HEK293 (cell line): ENCODE data around the gene DACT3.
A peak's percentile ranks its signal among the peaks of the same experiment; 100 is the strongest.

Source experiments
- CTCF ChIA-PET: fragments of 350-600 bp; formaldehyde crosslinking; extraction: SDS; loops from one replicate; lab custom pipeline; 2021; ENCODE audit warnings: antibody characterized with exemption; lab: Yijun Ruan, JAX
- POLR2A ChIA-PET: fragments of 300-600 bp; formaldehyde crosslinking; extraction: SDS; loops from one replicate; lab custom pipeline; 2020; ENCODE audit warnings: antibody characterized with exemption, inconsistent platforms; lab: Yijun Ruan, JAX
- H3K27ac ChIP-seq: fragments of 200-500 bp; sonication (Bioruptor generic); 2 replicates; pipeline ENCODE4 v1.5.1; 2014; ENCODE audit warnings: low read depth, low read length, control low read depth, inconsistent platforms; ENCODE audit errors: extremely low read depth
- H3K36me3 ChIP-seq, 2 experiments: fragments of 200-500 bp in 1 of 2; sonication (Bioruptor generic) in 1 of 2; 1 replicate in 1 of 2; 2 replicates in 1 of 2; pipeline ENCODE4 v1.5.1; 2014 to 2017; ENCODE audit warnings: inconsistent platforms in 2 of 2, low read length in 2 of 2; ENCODE audit not compliant: control insufficient read depth in 2 of 2, insufficient read depth in 1 of 2
- H3K4me1 ChIP-seq: fragments of 200-500 bp; sonication (Bioruptor generic); 2 replicates; pipeline ENCODE4 v1.5.1; 2014; ENCODE audit warnings: mild to moderate bottlenecking, low read length, inconsistent platforms; ENCODE audit not compliant: control insufficient read depth, insufficient read depth
- H3K4me3 ChIP-seq: 2 replicates; pipeline ENCODE4 v1.5.1; 2011; ENCODE audit warnings: low read depth, mild to moderate bottlenecking, control low read depth, low read length, moderate library complexity
- H3K9me3 ChIP-seq: fragments of 200-500 bp; sonication (Bioruptor generic); 2 replicates; pipeline ENCODE4 v1.5.1; 2014; ENCODE audit warnings: low read depth, low read length, inconsistent platforms; ENCODE audit not compliant: control insufficient read depth, insufficient read depth
- BCL6B ChIP-seq: fragments of 450-650 bp; formaldehyde crosslinking; IDR thresholded peaks from 2 replicates; pipeline ENCODE4 v1.5.1; 2017; ENCODE audit warnings: missing biosample characterization, missing genetic modification characterization
- EGR2 ChIP-seq: fragments of 450-650 bp; formaldehyde crosslinking; IDR thresholded peaks from 2 replicates; pipeline ENCODE4 v1.5.1; 2016; ENCODE audit warnings: low read depth, missing biosample characterization, missing genetic modification characterization
- GLIS1 ChIP-seq: fragments of 450-650 bp; formaldehyde crosslinking; IDR thresholded peaks from 2 replicates; pipeline ENCODE4 v1.5.1; 2016; ENCODE audit warnings: missing biosample characterization, missing genetic modification characterization
- KLF1 ChIP-seq: fragments of 450-650 bp; formaldehyde crosslinking; IDR thresholded peaks from 2 replicates; pipeline ENCODE4 v1.5.1; 2016; ENCODE audit warnings: missing biosample characterization, missing genetic modification characterization
- OSR2 ChIP-seq: fragments of 450-650 bp; formaldehyde crosslinking; IDR thresholded peaks from 2 replicates; pipeline ENCODE4 v1.5.1; 2016; ENCODE audit warnings: missing biosample characterization, missing genetic modification characterization
- PRDM10 ChIP-seq: fragments of 450-650 bp; formaldehyde crosslinking; IDR thresholded peaks from 2 replicates; pipeline ENCODE4 v1.5.1; 2016; ENCODE audit warnings: missing biosample characterization, missing genetic modification characterization
- SP3 ChIP-seq: fragments of 450-650 bp; formaldehyde crosslinking; IDR thresholded peaks from 2 replicates; pipeline ENCODE4 v1.5.1; 2016; ENCODE audit warnings: missing biosample characterization, missing genetic modification characterization
- ZBTB17 ChIP-seq: fragments of 450-650 bp; formaldehyde crosslinking; IDR thresholded peaks from 2 replicates; pipeline ENCODE4 v1.5.1; 2016; ENCODE audit warnings: missing biosample characterization, missing genetic modification characterization
- ZBTB20 ChIP-seq: fragments of 450-650 bp; formaldehyde crosslinking; IDR thresholded peaks from 2 replicates; pipeline ENCODE4 v1.5.1; 2016; ENCODE audit warnings: missing biosample characterization, missing genetic modification characterization
- ZBTB26 ChIP-seq: fragments of 450-650 bp; formaldehyde crosslinking; optimal IDR thresholded peaks from 2 replicates; pipeline ENCODE3; 2016; ENCODE audit warnings: missing biosample characterization, mild to moderate bottlenecking, missing genetic modification characterization
- ZNF211 ChIP-seq: fragments of 450-650 bp; formaldehyde crosslinking; IDR thresholded peaks from 2 replicates; pipeline ENCODE4 v1.5.1; 2016; ENCODE audit warnings: low read depth, missing biosample characterization, missing genetic modification characterization
- ZNF248 ChIP-seq: fragments of 450-650 bp; formaldehyde crosslinking; IDR thresholded peaks from 2 replicates; pipeline ENCODE4 v1.5.1; 2017; ENCODE audit warnings: missing biosample characterization, missing genetic modification characterization
- ZNF311 ChIP-seq: fragments of 450-650 bp; formaldehyde crosslinking; IDR thresholded peaks from 2 replicates; pipeline ENCODE4 v1.5.1; 2017; ENCODE audit warnings: missing biosample characterization, missing genetic modification characterization, borderline replicate concordance
- ZNF335 ChIP-seq: fragments of 450-650 bp; formaldehyde crosslinking; conservative IDR thresholded peaks from 2 replicates; pipeline ENCODE4 v1.5.1; 2016; ENCODE audit warnings: missing biosample characterization, missing genetic modification characterization
- ZNF366 ChIP-seq: fragments of 450-650 bp; formaldehyde crosslinking; conservative IDR thresholded peaks from 2 replicates; pipeline ENCODE4 v1.5.1; 2016; ENCODE audit warnings: missing biosample characterization, missing genetic modification characterization
- ZNF416 ChIP-seq: fragments of 450-650 bp; formaldehyde crosslinking; IDR thresholded peaks from 2 replicates; pipeline ENCODE4 v1.5.1; 2016; ENCODE audit warnings: missing biosample characterization, missing genetic modification characterization
- ZNF558 ChIP-seq: fragments of 450-650 bp; formaldehyde crosslinking; IDR thresholded peaks from 2 replicates; pipeline ENCODE4 v1.5.1; 2016; ENCODE audit warnings: missing biosample characterization, missing genetic modification characterization
- ZNF624 ChIP-seq: fragments of 450-650 bp; formaldehyde crosslinking; IDR thresholded peaks from 2 replicates; pipeline ENCODE4 v1.5.1; 2017; ENCODE audit warnings: missing biosample characterization, missing genetic modification characterization
- ZNF629 ChIP-seq: fragments of 450-650 bp; formaldehyde crosslinking; IDR thresholded peaks from 2 replicates; pipeline ENCODE4 v1.5.1; 2017; ENCODE audit warnings: missing biosample characterization, missing genetic modification characterization
- ZNF639 ChIP-seq: fragments of 450-650 bp; formaldehyde crosslinking; IDR thresholded peaks from 2 replicates; pipeline ENCODE4 v1.5.1; 2016; ENCODE audit warnings: missing biosample characterization, missing genetic modification characterization
- ZNF660 ChIP-seq: fragments of 450-650 bp; IDR thresholded peaks from 2 replicates; pipeline ENCODE4 v1.5.1; 2018; ENCODE audit warnings: missing biosample characterization, mild to moderate bottlenecking, missing genetic modification characterization
- ZNF692 ChIP-seq: fragments of 450-650 bp; formaldehyde crosslinking; IDR thresholded peaks from 2 replicates; pipeline ENCODE4 v1.5.1; 2016; ENCODE audit warnings: missing biosample characterization, missing genetic modification characterization
- TF ChIP-seq, protein P1 (sequence below): fragments of 450-650 bp; formaldehyde crosslinking; conservative IDR thresholded peaks from 2 replicates; pipeline ENCODE4 v1.5.1; 2016; ENCODE audit warnings: low read depth, missing biosample characterization, missing genetic modification characterization

DACT3 gene

DNA sequence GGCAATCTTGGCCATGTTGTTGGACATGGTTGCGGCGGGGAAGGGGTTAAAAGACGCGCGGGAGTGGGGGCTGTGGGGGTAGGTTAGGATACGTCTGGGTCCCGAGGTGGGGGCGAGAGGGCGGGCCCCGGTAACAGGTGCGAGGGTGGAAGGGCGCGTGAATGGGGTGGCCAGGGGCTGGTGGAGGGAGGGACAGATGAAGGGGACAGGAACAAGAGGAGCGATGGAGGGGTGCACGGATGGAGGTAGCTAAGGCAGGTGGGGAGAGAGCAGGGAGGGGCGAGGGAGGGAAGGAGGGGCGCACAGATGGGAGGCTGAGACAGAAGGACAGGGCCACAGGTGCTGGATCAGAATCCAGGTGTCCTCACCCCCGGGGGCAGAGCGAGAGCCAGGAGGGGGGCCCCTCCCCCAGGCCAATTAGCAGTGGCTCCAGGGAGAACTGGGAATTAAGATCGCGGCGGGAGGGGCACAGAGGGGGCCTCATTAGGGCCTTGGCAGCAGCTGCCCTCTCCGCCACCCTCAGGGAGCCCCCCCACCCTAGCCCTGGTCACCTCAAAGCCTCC is 26.2 kb downstream of the DACT3 start (continued):
- TF ChIP-seq OSR2 (tag by site-specific recombination) (no peak), KLF1 (tag by site-specific recombination) (peak; percentile 18; the same call in 1 of the 2 replicates), ZNF558 (tag by site-specific recombination) (no peak), ZBTB17 (tag by site-specific recombination) (peak; percentile 64), ZNF366 (peak; percentile 87), ZNF311 (no peak), ZNF624 (tag by site-specific recombination) (no peak), ZNF248 (tag by site-specific recombination) (peak; percentile 52; the same call in 1 of the 2 replicates), ZNF416 (tag by site-specific recombination) (no peak), ZNF211 (tag by site-specific recombination) (no peak), BCL6B (no peak), ZNF639 (tag by site-specific recombination) (no peak), EGR2 (peak; percentile 64), ZBTB26 (tag by site-specific recombination) (no peak), ZNF660 (tag by site-specific recombination) (no peak)
- TF ChIP-seq, protein P1, sequence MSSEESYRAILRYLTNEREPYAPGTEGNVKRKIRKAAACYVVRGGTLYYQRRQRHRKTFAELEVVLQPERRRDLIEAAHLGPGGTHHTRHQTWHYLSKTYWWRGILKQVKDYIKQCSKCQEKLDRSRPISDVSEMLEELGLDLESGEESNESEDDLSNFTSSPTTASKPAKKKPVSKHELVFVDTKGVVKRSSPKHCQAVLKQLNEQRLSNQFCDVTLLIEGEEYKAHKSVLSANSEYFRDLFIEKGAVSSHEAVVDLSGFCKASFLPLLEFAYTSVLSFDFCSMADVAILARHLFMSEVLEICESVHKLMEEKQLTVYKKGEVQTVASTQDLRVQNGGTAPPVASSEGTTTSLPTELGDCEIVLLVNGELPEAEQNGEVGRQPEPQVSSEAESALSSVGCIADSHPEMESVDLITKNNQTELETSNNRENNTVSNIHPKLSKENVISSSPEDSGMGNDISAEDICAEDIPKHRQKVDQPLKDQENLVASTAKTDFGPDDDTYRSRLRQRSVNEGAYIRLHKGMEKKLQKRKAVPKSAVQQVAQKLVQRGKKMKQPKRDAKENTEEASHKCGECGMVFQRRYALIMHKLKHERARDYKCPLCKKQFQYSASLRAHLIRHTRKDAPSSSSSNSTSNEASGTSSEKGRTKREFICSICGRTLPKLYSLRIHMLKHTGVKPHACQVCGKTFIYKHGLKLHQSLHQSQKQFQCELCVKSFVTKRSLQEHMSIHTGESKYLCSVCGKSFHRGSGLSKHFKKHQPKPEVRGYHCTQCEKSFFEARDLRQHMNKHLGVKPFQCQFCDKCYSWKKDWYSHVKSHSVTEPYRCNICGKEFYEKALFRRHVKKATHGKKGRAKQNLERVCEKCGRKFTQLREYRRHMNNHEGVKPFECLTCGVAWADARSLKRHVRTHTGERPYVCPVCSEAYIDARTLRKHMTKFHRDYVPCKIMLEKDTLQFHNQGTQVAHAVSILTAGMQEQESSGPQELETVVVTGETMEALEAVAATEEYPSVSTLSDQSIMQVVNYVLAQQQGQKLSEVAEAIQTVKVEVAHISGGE (tag by site-specific recombination) = peak; percentile 15; the same call in 1 of the 2 replicates

GRCh38 chr19:46634045-46634655 is 26.8 kb downstream of the DACT3 start:
- POLR2A ChIA-PET = no interaction called here
- H3K27ac ChIP-seq = no peak overlapping the region
- H3K4me3 ChIP-seq = peak overlapping the region; percentile 33
- TF ChIP-seq ZNF692 (tag by site-specific recombination) = peak; percentile 15; the same call in 1 of the 2 replicates
- no peak for TF ChIP-seq ZNF248 (tag by site-specific recombination)
- peak; percentile 71 for TF ChIP-seq GLIS1
- TF ChIP-seq ZBTB20 (tag by site-specific recombination) = peak; percentile 27; the same call in 1 of the 2 replicates
- 0 out of 2 replicates have a peak, but pooled peaks have one; percentile 18 for TF ChIP-seq ZNF335 (tag by site-specific recombination)
- peak; percentile 47 for TF ChIP-seq KLF1 (tag by site-specific recombination)
- peak; percentile 22; the same call in 1 of the 2 replicates for TF ChIP-seq ZNF660 (tag by site-specific recombination)
- TF ChIP-seq ZNF629 (tag by site-specific recombination) = peak; percentile 57
- peak; percentile 90 for TF ChIP-seq SP3
- peak; percentile 84 for TF ChIP-seq PRDM10 (tag by site-specific recombination)
- TF ChIP-seq OSR2 (tag by site-specific recombination) = 0 out of 2 replicates have a peak, but pooled peaks have one; percentile 6

More at GRCh38 chr19:46634045-46634655, 26.8 kb downstream of the DACT3 start:
- CTCF ChIA-PET = interaction anchor here (1.1 to 6.9 kb wide), 3 partner anchors 13 to 28 kb away, joined by 6 to 95 read pairs (median 45); partner anchors contain the start of gene DACT3
- Histone ChIP-seq H3K9me3 (no peaks in the 10 kb centered on the region), H3K4me1 (peaks cover 3% of the 10 kb centered on the region; the same call in 1 of the 2 replicates), H3K36me3 (no peaks in the 10 kb centered on the region)
